Endothelial cell of umbilical vein (primary cell): ENCODE measurements around the gene APOL2. TPM values are rescaled to one million over a fixed set of nuclear protein-coding genes. Genes with fewer than 3 reads are reported as not detected.

ENCODE experiments used
- BruUV-seq: library from RNA; stranded (reverse); fragments of 400-500 nt; replicated peaks from 2 replicates; lab custom pipeline; 2021; lab: Mats Ljungman, UMichigan
- CTCF ChIA-PET: fragments of 300-600, 350-600 bp; sonication (Branson Sonifier 250); formaldehyde crosslinking; loops from one replicate; lab custom pipeline; 2021; ENCODE audit warnings: antibody characterized with exemption, inconsistent platforms; lab: Charles Lee
- POLR2A ChIA-PET: fragments of 300-600, 350-600 bp; sonication (Branson Sonifier 250); formaldehyde crosslinking; loops from one replicate; lab custom pipeline; 2021; ENCODE audit warnings: antibody characterized with exemption, inconsistent platforms; lab: Charles Lee
- DNase-seq: peaks from one replicate; pipeline ENCODE4 v3.0.0-alpha.2; 2011; ENCODE audit warnings: low read depth, low spot score
- FAIRE-seq: peaks from 2 replicates; lab custom pipeline; 2011; peaks lifted over from hg19 to GRCh38; lab: Jason Lieb, UNC
- H2AFZ ChIP-seq: 2 replicates; pipeline ENCODE4 v1.6.0; 2012; ENCODE audit warnings: low read depth, low read length, control low read depth, inconsistent platforms
- H3K27ac ChIP-seq: 2 replicates; pipeline ENCODE4 v1.5.1; 2011; ENCODE audit warnings: low read depth, mild to moderate bottlenecking, control low read depth, low read length, moderate library complexity; ENCODE audit not compliant: insufficient read depth
- H3K27me3 ChIP-seq, 2 experiments: 2 replicates each; pipeline versions ENCODE4 v1.6.0 to v1.6.1; 2011; ENCODE audit warnings: low read length in 2 of 2, mixed read lengths in 1 of 2; ENCODE audit not compliant: control insufficient read depth in 2 of 2, insufficient read depth in 2 of 2
- H3K36me3 ChIP-seq, 2 experiments: 2 replicates in 1 of 2; 3 replicates in 1 of 2; pipeline ENCODE4 v1.5.1; 2011; ENCODE audit warnings: low read length in 2 of 2, mild to moderate bottlenecking in 1 of 2, moderate library complexity in 1 of 2; ENCODE audit not compliant: control insufficient read depth in 2 of 2, insufficient read depth in 2 of 2; ENCODE audit errors: extremely low read depth in 1 of 2
- H3K4me1 ChIP-seq: 3 replicates; pipeline ENCODE4 v1.5.1; 2011; ENCODE audit warnings: mild to moderate bottlenecking, low read length; ENCODE audit not compliant: control insufficient read depth, insufficient read depth; ENCODE audit errors: extremely low read depth
- H3K4me2 ChIP-seq: 2 replicates; pipeline ENCODE4 v1.6.1; 2011; ENCODE audit warnings: low read length, control low read depth, mixed read lengths; ENCODE audit not compliant: insufficient read depth
- H3K4me3 ChIP-seq, 3 experiments: fragments of 200-600 bp in 1 of 3; sonication (generic), shearing (Covaris generic) in 1 of 3; replicated peaks in 1 of 3; 2 replicates each; pipeline ENCODE4 v1.5.1; 2011 to 2016; ENCODE audit warnings: control low read depth in 3 of 3, low read length in 3 of 3, mild to moderate bottlenecking in 2 of 3, inconsistent platforms in 1 of 3, low read depth in 1 of 3, moderate library complexity in 1 of 3; ENCODE audit not compliant: insufficient read depth in 1 of 3
- H3K79me2 ChIP-seq: 2 replicates; pipeline ENCODE4 v1.6.0; 2012; ENCODE audit warnings: low read length, inconsistent platforms; ENCODE audit not compliant: control insufficient read depth, insufficient read depth
- H3K9ac ChIP-seq: replicated peaks from 2 replicates; pipeline ENCODE3; 2011; ENCODE audit warnings: low read length, control low read depth; ENCODE audit not compliant: insufficient read depth; ENCODE audit errors: extremely low read depth
- H3K9me1 ChIP-seq: replicated peaks from 3 replicates; pipeline ENCODE4 v1.6.0; 2011; ENCODE audit warnings: mild to moderate bottlenecking, low read length; ENCODE audit not compliant: control insufficient read depth, insufficient read depth; ENCODE audit errors: extremely low read depth
- H3K9me3 ChIP-seq: replicated peaks from 2 replicates; pipeline ENCODE4 v1.5.1; 2012; ENCODE audit warnings: low read length, inconsistent platforms; ENCODE audit not compliant: control insufficient read depth, insufficient read depth
- H4K20me1 ChIP-seq: replicated peaks from 2 replicates; pipeline ENCODE3; 2011; ENCODE audit warnings: mild to moderate bottlenecking, low read length; ENCODE audit not compliant: control insufficient read depth, insufficient read depth; ENCODE audit errors: extremely low read depth
- EZH2 ChIP-seq: IDR thresholded peaks from 2 replicates; pipeline ENCODE4 v1.6.1; 2012; ENCODE audit warnings: borderline replicate concordance, low read depth, mild to moderate bottlenecking, moderate library complexity, low read length, inconsistent platforms; ENCODE audit not compliant: severe bottlenecking
- FOS ChIP-seq: IDR thresholded peaks from 2 replicates; pipeline ENCODE4 v1.6.1; 2011; ENCODE audit warnings: mild to moderate bottlenecking, low read length, moderate library complexity, borderline replicate concordance; ENCODE audit not compliant: insufficient read depth
- GATA2 ChIP-seq: IDR thresholded peaks from 2 replicates; pipeline ENCODE4 v1.7.0; 2011; ENCODE audit warnings: low read depth, mild to moderate bottlenecking, moderate library complexity, mixed read lengths, low read length; ENCODE audit not compliant: insufficient read length, insufficient read depth
- JUN ChIP-seq: IDR thresholded peaks from 2 replicates; pipeline ENCODE4 v1.6.1; 2011; ENCODE audit warnings: borderline replicate concordance, low read depth; ENCODE audit not compliant: insufficient read length, insufficient read depth
- MYC ChIP-seq: IDR thresholded peaks from one replicate; pipeline ENCODE4 v1.6.1; 2011; ENCODE audit warnings: mild to moderate bottlenecking, low read depth, low read length
- POLR2A ChIP-seq: IDR thresholded peaks from 2 replicates; pipeline ENCODE4 v1.6.1; 2012; ENCODE audit warnings: low read depth, mild to moderate bottlenecking, control low read depth, low read length
- POLR2AphosphoS5 ChIP-seq: IDR thresholded peaks from 2 replicates; pipeline ENCODE4 v1.6.1; 2012; ENCODE audit warnings: low read depth, mild to moderate bottlenecking, control low read depth, low read length, moderate library complexity; ENCODE audit not compliant: insufficient read depth
- dilution Hi-C: fragments of 300-500 bp; cut with MboI; formaldehyde crosslinking; loops from one replicate; pipeline ENCODE4 v1.15.0; 2019; ENCODE audit warnings: low sequenced_read_pairs; ENCODE audit not compliant: extremely low pct_ligation_motif_present
- intact Hi-C: fragments of 100-400 bp; cut with micrococcal nuclease; formaldehyde crosslinking; loops from one replicate; pipeline ENCODE4 v1.10.0; 2022
- polyA plus RNA-seq, 4 experiments: library from polyadenylated mRNA; depleted of rRNA in 3 of 4; stranded (reverse) in 3 of 4; unstranded in 1 of 4; fragments of >200 nt; gene quantifications; 2 replicates each; pipeline versions ENCODE4 v1.2.1 to v1.2.3, GENCODE V29; 2011 to 2012; ENCODE audit warnings: missing spikeins in 1 of 4
- total RNA-seq: library from RNA; stranded (reverse); gene quantifications from 2 replicates; pipeline ENCODE4 v1.2.3, GENCODE V29; 2021
- TF ChIP-seq, protein P1 (sequence below), 2 donors: IDR thresholded peaks; 1 replicate in 1 of 2; 2 replicates in 1 of 2; pipeline ENCODE4 v1.5.1; 2011; ENCODE audit warnings: low read length in 2 of 2, mild to moderate bottlenecking in 2 of 2, moderate library complexity in 2 of 2, control low read depth in 1 of 2, inconsistent platforms in 1 of 2, low read depth in 1 of 2; ENCODE audit not compliant: insufficient read depth in 1 of 2; ENCODE audit errors: extremely low read depth in 1 of 2
- TF ChIP-seq, protein P2 (sequence below): IDR thresholded peaks from 2 replicates; pipeline ENCODE4 v1.6.1; 2011; ENCODE audit not compliant: insufficient read depth, insufficient read length

APOL2 gene
- total and polyA plus RNA-seq, 2 donors (not counting 3 experiments of a cell fraction or from before 2014, with no cell fraction given), result 16.9 to 37.6 TPM

DNA sequence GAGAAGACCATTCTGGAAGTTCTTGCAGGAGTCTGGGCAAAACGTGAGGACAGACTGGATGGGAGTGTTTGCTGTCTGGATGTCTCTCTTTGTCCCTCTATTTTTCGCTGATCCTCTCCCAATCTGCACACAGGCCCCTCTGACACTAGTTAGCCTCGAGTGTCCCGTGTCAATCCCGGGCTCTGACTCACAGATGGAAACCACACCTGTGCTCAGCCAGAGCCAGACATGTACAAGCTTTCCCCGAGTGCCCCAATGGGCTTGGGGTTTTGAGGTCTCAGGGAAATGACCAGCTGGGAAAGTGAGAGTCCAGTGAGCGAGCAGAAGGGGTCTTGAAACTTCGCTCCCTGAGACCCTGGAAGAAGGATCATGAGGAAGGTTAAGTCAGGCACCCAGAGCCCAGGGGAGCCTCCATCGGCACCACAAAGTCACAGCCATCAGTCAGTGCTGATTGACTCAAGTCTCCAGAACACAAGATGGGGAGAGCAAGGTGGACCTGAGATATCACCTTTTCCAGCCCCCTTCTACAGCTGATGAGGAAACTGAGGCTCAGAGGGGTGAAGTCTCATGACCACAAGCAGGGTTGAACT lies 13.9 kb downstream of the APOL2 start:
- Histone ChIP-seq H3K4me3 (no peak overlapping the region), H3K36me3 (peaks cover 7 to 13% of the 10 kb centered on the region in 2 experiments), H4K20me1 (no peaks in the 10 kb centered on the region), H3K27me3 (no peaks in the 10 kb centered on the region), H3K9me1 (no peaks in the 10 kb centered on the region), H3K9me3 (no peaks in the 10 kb centered on the region), H3K9ac (no peak overlapping the region), H3K4me1 (peaks cover 1% of the 10 kb centered on the region), H3K79me2 (no peaks in the 10 kb centered on the region), H3K27ac (no peak overlapping the region), H3K4me2 (no peak overlapping the region), H2AFZ (no peak overlapping the region)
- intact Hi-C loops, result no loop called here
- dilution Hi-C loops, result no loop called here
- ChIA-PET POLR2A (no interaction called here), CTCF (no interaction called here)
- BruUV-seq, result no TSS peak
- FAIRE-seq (no peak), DNase-seq (no peak)
- TF ChIP-seq JUN (no peak), MYC (no peak), POLR2AphosphoS5 (no peak), POLR2A (no peak), EZH2 (no peak), FOS (no peak), GATA2 (no peak)
- TF ChIP-seq, protein P1, sequence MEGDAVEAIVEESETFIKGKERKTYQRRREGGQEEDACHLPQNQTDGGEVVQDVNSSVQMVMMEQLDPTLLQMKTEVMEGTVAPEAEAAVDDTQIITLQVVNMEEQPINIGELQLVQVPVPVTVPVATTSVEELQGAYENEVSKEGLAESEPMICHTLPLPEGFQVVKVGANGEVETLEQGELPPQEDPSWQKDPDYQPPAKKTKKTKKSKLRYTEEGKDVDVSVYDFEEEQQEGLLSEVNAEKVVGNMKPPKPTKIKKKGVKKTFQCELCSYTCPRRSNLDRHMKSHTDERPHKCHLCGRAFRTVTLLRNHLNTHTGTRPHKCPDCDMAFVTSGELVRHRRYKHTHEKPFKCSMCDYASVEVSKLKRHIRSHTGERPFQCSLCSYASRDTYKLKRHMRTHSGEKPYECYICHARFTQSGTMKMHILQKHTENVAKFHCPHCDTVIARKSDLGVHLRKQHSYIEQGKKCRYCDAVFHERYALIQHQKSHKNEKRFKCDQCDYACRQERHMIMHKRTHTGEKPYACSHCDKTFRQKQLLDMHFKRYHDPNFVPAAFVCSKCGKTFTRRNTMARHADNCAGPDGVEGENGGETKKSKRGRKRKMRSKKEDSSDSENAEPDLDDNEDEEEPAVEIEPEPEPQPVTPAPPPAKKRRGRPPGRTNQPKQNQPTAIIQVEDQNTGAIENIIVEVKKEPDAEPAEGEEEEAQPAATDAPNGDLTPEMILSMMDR (IDR thresholded peaks at IDR 0.05; ENCODE audit: extremely low read depth in 1 of 2, insufficient read depth in 1 of 2, low read depth in 1 of 2, low read length in 2 of 2), result no peak
- TF ChIP-seq, protein P2, sequence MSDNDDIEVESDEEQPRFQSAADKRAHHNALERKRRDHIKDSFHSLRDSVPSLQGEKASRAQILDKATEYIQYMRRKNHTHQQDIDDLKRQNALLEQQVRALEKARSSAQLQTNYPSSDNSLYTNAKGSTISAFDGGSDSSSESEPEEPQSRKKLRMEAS, result no peak
